Hepatocyte (in vitro differentiated cells): ENCODE data around the gene TP53RK.

Experiments
- CTCF ChIP-seq: fragments of 200-600 bp; sonication (generic); IDR thresholded peaks from 2 replicates; pipeline ENCODE4 v1.5.1; 2016; ENCODE audit warnings: antibody characterized with exemption, mild to moderate bottlenecking; ENCODE audit not compliant: poor library complexity
- EZH2 ChIP-seq: fragments of 200-600 bp; sonication (generic); IDR thresholded peaks from 2 replicates; pipeline ENCODE4 v1.6.1; 2016; ENCODE audit warnings: antibody characterized with exemption, mild to moderate bottlenecking, borderline replicate concordance
- EZH2phosphoT487 ChIP-seq: fragments of 200-600 bp; sonication (generic); IDR thresholded peaks from one replicate; pipeline ENCODE4 v1.6.1; 2018; ENCODE audit warnings: antibody characterized with exemption, mild to moderate bottlenecking, low read depth, moderate library complexity; ENCODE audit not compliant: unreplicated experiment, severe bottlenecking

- TF ChIP-seq EZH2phosphoT487 (no peak), CTCF (peak; percentile 50), EZH2 (no peak)
These were observed 10.6 kb upstream of the TP53RK start for GRCh38 chr20:46699651-46700359.
